LNCaP clone FGC (cell line): Measurements from ENCODE around the gene SNX10.

Experiments used
- DNase-seq: peaks from one replicate; pipeline ENCODE4 v3.0.0-alpha.2; 2011; ENCODE audit warnings: low read depth
- H3K4me3 ChIP-seq: 2 replicates; pipeline ENCODE4 v1.5.1; 2011; ENCODE audit warnings: mild to moderate bottlenecking, low read depth, low read length, control low read depth
- TF ChIP-seq, protein P1 (sequence below): IDR thresholded peaks from 2 replicates; pipeline ENCODE4 v1.5.1; 2012; ENCODE audit warnings: mild to moderate bottlenecking; ENCODE audit not compliant: control insufficient read depth, insufficient read depth; ENCODE audit errors: extremely low read depth

The SNX10 gene

DNA sequence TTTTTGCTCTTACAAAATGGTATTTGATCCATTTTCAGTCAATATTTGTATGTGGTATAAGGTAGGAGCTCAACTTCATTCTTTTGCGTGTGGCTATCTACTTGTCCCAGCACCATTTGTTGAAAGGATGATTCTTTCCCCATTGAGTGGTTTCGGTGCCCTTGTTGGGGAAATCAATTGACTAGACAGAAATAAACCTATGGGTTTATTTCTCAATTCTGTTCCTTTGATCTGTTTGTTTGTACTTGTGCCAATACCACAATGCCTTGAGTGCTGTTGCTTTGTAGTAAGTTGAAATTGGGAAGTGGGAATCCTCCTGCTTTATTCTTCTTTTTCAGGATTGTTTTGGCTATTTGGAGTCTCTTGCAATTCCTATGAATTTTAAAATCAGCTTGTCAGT is 41.0 kb downstream of the SNX10 start:
- DNase-seq = no peak
- TF ChIP-seq, protein P1, sequence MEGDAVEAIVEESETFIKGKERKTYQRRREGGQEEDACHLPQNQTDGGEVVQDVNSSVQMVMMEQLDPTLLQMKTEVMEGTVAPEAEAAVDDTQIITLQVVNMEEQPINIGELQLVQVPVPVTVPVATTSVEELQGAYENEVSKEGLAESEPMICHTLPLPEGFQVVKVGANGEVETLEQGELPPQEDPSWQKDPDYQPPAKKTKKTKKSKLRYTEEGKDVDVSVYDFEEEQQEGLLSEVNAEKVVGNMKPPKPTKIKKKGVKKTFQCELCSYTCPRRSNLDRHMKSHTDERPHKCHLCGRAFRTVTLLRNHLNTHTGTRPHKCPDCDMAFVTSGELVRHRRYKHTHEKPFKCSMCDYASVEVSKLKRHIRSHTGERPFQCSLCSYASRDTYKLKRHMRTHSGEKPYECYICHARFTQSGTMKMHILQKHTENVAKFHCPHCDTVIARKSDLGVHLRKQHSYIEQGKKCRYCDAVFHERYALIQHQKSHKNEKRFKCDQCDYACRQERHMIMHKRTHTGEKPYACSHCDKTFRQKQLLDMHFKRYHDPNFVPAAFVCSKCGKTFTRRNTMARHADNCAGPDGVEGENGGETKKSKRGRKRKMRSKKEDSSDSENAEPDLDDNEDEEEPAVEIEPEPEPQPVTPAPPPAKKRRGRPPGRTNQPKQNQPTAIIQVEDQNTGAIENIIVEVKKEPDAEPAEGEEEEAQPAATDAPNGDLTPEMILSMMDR = no peak
- H3K4me3 ChIP-seq = no peak overlapping the region

DNA sequence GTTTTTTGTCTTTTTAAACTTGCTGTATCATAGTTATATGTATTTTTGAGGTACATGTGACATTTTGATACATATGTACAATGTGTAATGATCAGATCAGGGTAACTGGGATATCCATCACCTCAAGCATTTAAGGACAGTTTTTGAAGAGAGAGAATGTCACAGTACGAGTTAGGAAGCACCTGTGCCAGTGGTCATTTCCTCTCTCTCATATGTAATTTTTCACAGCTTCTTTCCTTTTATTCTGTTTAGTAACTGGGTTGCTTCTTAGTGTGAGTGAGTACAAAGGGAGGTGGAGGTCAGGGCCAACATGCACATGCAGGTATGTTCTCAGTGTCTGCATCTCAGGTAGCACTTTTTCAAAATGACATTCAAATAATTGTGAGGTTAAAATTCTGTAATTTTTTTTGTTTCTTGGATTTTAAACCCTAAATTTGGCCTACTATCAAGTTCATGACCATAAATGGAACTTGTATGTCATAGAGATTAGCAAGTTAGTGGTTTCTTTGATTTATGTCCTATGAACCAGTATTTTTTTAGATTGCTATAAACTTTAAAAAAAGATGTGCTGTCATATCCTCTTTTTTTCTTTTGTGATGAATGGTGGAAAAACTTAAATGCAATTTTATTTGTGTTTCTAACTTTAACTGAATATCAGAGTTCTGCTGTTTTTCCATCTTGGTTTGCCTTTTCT is 42.7 kb downstream of the SNX10 start:
- H3K4me3 ChIP-seq = no peak overlapping the region
- TF ChIP-seq, protein P1 = no peak
- DNase-seq = no peak

GRCh38 chr7:26337232-26337865 is 45.7 kb downstream of the SNX10 start:
- TF ChIP-seq, protein P1 = no peak
- no peak overlapping the region for H3K4me3 ChIP-seq
- no peak for DNase-seq

DNA sequence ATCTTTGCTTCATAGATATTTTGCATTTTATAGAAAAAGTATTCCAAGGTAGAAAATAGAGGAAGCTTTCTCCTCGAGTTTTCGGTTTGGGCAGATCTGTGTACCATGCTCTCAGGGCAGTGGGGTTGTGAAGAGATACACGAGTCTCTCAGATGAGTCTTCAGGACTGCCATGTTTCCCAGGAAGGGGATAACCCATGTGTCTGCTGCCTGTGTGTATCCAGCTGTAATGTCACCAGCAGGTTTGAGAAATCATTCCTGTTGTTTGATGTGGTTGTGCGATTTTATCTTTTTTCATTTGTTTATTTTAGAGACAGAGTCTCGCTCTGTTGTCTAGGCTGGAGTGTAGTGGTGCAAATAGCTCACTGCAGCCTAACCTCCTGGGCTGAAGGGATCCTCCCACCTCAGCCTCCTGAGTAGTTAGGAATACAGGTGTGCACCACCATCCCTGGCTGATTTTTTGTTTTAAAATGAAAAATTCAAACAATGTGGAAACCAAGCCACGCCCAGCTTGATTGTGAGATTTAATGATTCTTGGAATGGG is 48.9 kb downstream of the SNX10 start:
- no peak for DNase-seq
- TF ChIP-seq, protein P1 = no peak
- no peak overlapping the region for H3K4me3 ChIP-seq

- TF ChIP-seq, protein P1 = no peak
- H3K4me3 ChIP-seq = no peak overlapping the region
- DNase-seq = no peak
Measured at GRCh38 chr7:26343320-26343832, 51.7 kb downstream of the SNX10 start.

DNA sequence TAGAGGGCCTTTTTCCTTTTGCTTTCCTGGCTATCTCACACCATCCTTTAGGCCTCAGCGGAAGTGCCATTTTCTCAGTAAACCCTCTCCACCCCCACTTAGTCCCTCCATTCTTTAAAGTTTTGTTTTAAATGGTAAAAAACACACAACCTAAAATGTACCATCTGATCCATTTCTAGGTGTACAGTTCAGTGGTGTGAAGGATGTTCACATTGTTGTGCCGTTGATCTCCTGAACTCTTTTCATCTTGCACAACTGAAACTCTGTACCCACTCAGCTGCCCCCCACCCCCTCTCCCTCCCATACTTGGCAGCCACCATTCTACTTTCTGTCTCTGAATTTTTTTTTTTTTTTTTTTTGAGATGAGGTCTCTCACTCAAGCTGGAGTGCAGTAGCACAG is 52.2 kb downstream of the SNX10 start:
- TF ChIP-seq, protein P1 = no peak
- H3K4me3 ChIP-seq = no peak overlapping the region
- DNase-seq = no peak
